ENCODE results near the gene RPL7L1. TPM values are rescaled to one million over a fixed set of nuclear protein-coding genes. Genes with fewer than 3 reads are reported as not detected.

RPL7L1 gene
- total and polyA plus RNA-seq, 2 of the 13 experiments (the other 11 are each of a cell fraction or from before 2014, with no cell fraction given): 51.6 to 179 TPM

DNA sequence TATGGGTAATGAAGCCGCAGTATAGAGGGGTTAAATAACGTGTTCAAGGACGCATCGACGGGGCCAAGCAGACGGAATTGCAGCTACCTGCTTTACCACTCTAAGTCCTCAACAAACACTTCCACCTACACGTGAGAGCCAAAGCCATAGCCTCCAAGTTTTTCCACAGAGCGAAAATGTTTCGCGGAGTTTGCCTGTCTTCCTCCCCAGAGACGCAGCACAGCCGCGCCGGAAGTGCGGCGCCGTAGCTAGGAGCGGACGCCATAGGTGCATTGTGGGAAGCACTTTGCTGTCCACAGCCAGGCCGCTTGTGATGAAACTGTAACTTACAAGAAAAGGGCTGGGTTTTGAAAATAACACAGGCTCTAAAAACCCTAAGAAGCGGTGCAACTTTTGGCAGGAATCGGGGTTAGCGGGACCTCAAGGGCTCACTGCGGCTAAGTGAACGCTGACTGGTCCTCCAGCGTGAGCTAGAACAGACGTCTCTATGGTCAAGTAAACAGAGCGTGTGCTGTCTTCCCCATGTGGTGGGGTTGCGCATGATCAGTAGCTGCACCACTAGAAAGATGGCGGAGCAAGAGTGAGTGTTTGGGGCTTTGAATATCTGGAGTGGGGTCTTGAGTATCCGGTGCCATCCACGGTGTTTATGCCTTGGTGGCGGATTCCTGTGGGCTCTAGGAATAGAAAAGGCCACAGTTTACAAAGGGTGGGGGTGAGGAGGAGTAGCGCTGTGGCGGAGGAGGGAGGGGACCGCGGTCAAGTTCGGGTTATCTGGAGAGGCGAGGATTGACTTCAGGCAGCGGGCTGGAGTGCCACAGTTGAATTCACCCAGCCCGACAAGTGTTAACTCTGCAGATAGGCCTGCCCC, at the start of gene RPL7L1 (continued):
- TF ChIP-seq ZNF552 (CRISPR knock-in tag; IDR thresholded peaks at IDR 0.05; ENCODE audit: borderline replicate concordance) (peak; percentile 84; the same call in 1 of the 2 replicates), ZMAT3 (CRISPR knock-in tag; conservative IDR thresholded peaks at IDR 0.05) (peak; percentile 91), FIP1L1 (IDR thresholded peaks at IDR 0.05; ENCODE audit: borderline replicate concordance, insufficient read depth, low read depth, low read length) (no peak), NFYC (CRISPR knock-in tag; IDR thresholded peaks at IDR 0.05) (peak; percentile 19; the same call in 1 of the 2 replicates), ZMYM3 (CRISPR knock-in tag; IDR thresholded peaks at IDR 0.05) (peak; percentile 1; the same call in 1 of the 2 replicates), ZNF543 (CRISPR knock-in tag; IDR thresholded peaks at IDR 0.05) (peak; percentile 86), ARNT (IDR thresholded peaks at IDR 0.05) (no peak), ARNTL (CRISPR knock-in tag; IDR thresholded peaks at IDR 0.05) (peak; percentile 80), PHB2 (IDR thresholded peaks at IDR 0.05; ENCODE audit: partially characterized antibody) (no peak), ZNF773 (CRISPR knock-in tag; IDR thresholded peaks at IDR 0.05; ENCODE audit: borderline replicate concordance) (peak; percentile 48; the same call in 1 of the 2 replicates), ZFP41 (CRISPR knock-in tag; IDR thresholded peaks at IDR 0.05; ENCODE audit: borderline replicate concordance) (no peak; the same call in 1 of the 2 replicates), NFIB (CRISPR knock-in tag; IDR thresholded peaks at IDR 0.05; ENCODE audit: borderline replicate concordance) (no peak), ASH2L (IDR thresholded peaks at IDR 0.05; ENCODE audit: insufficient read length, low read depth, low read length) (peak; percentile 90), ZKSCAN1 (IDR thresholded peaks at IDR 0.05; ENCODE audit: low read length) (peak; percentile 15; the same call in 1 of the 2 replicates), KDM1A (CRISPR knock-in tag; IDR thresholded peaks at IDR 0.05) (no peak)
- TF ChIP-seq, protein P1, sequence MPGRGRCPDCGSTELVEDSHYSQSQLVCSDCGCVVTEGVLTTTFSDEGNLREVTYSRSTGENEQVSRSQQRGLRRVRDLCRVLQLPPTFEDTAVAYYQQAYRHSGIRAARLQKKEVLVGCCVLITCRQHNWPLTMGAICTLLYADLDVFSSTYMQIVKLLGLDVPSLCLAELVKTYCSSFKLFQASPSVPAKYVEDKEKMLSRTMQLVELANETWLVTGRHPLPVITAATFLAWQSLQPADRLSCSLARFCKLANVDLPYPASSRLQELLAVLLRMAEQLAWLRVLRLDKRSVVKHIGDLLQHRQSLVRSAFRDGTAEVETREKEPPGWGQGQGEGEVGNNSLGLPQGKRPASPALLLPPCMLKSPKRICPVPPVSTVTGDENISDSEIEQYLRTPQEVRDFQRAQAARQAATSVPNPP (CRISPR knock-in tag; IDR thresholded peaks at IDR 0.05): peak; percentile 35
- TF ChIP-seq, protein P2, sequence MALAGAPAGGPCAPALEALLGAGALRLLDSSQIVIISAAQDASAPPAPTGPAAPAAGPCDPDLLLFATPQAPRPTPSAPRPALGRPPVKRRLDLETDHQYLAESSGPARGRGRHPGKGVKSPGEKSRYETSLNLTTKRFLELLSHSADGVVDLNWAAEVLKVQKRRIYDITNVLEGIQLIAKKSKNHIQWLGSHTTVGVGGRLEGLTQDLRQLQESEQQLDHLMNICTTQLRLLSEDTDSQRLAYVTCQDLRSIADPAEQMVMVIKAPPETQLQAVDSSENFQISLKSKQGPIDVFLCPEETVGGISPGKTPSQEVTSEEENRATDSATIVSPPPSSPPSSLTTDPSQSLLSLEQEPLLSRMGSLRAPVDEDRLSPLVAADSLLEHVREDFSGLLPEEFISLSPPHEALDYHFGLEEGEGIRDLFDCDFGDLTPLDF (CRISPR knock-in tag; IDR thresholded peaks at IDR 0.05): peak; percentile 49; the same call in 1 of the 2 replicates
- TF ChIP-seq, protein P3, sequence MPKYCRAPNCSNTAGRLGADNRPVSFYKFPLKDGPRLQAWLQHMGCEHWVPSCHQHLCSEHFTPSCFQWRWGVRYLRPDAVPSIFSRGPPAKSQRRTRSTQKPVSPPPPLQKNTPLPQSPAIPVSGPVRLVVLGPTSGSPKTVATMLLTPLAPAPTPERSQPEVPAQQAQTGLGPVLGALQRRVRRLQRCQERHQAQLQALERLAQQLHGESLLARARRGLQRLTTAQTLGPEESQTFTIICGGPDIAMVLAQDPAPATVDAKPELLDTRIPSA (CRISPR knock-in tag; IDR thresholded peaks at IDR 0.05; ENCODE audit: borderline replicate concordance): no peak
- TF ChIP-seq, protein P4, sequence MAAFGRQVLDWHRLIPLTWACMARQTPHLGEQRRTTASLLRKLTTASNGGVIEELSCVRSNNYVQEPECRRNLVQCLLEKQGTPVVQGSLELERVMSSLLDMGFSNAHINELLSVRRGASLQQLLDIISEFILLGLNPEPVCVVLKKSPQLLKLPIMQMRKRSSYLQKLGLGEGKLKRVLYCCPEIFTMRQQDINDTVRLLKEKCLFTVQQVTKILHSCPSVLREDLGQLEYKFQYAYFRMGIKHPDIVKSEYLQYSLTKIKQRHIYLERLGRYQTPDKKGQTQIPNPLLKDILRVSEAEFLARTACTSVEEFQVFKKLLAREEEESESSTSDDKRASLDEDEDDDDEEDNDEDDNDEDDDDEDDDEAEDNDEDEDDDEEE (CRISPR knock-in tag; IDR thresholded peaks at IDR 0.05): no peak
- TF ChIP-seq, protein P5, sequence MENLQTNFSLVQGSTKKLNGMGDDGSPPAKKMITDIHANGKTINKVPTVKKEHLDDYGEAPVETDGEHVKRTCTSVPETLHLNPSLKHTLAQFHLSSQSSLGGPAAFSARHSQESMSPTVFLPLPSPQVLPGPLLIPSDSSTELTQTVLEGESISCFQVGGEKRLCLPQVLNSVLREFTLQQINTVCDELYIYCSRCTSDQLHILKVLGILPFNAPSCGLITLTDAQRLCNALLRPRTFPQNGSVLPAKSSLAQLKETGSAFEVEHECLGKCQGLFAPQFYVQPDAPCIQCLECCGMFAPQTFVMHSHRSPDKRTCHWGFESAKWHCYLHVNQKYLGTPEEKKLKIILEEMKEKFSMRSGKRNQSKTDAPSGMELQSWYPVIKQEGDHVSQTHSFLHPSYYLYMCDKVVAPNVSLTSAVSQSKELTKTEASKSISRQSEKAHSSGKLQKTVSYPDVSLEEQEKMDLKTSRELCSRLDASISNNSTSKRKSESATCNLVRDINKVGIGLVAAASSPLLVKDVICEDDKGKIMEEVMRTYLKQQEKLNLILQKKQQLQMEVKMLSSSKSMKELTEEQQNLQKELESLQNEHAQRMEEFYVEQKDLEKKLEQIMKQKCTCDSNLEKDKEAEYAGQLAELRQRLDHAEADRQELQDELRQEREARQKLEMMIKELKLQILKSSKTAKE (CRISPR knock-in tag; IDR thresholded peaks at IDR 0.05; ENCODE audit: borderline replicate concordance): no peak; the same call in 1 of the 2 replicates
- TF ChIP-seq, protein P6, sequence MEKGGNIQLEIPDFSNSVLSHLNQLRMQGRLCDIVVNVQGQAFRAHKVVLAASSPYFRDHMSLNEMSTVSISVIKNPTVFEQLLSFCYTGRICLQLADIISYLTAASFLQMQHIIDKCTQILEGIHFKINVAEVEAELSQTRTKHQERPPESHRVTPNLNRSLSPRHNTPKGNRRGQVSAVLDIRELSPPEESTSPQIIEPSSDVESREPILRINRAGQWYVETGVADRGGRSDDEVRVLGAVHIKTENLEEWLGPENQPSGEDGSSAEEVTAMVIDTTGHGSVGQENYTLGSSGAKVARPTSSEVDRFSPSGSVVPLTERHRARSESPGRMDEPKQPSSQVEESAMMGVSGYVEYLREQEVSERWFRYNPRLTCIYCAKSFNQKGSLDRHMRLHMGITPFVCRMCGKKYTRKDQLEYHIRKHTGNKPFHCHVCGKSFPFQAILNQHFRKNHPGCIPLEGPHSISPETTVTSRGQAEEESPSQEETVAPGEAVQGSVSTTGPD (CRISPR knock-in tag; IDR thresholded peaks at IDR 0.05): no peak
